K562 (cell line): ENCODE measurements around the gene IGSF21. TPM values are rescaled to one million over a fixed set of nuclear protein-coding genes. Genes with fewer than 3 reads are reported as not detected.

ENCODE experiments used
- ATAC-seq: fragments of 200-7000 bp; cut with Tn5 transposase; 3 replicates; pipeline ENCODE4 v1.9.1; 2020; ENCODE audit warnings: moderate library complexity
- BruUV-seq: library from RNA; stranded (reverse); fragments of 400-500 nt; replicated peaks from 2 replicates; lab custom pipeline; 2021; lab: Mats Ljungman, UMichigan
- CTCF ChIA-PET: fragments of 300-600 bp; formaldehyde crosslinking; extraction: SDS; loops from one replicate; lab custom pipeline; 2021; ENCODE audit warnings: low intra/inter-chr PET ratio; lab: Yijun Ruan, JAX
- POLR2A ChIA-PET: fragments of 300-600, 350-650 bp; sonication (Branson Sonifier 250); formaldehyde crosslinking; extraction: SDS; loops from one replicate; lab custom pipeline; 2021; ENCODE audit warnings: antibody characterized with exemption, inconsistent platforms; lab: Yijun Ruan, JAX
- DNase-seq, 4 experiments: peaks; one replicate each; pipeline versions ENCODE4 v3.0.0 to v3.0.0-alpha.2; 2011 to 2018; ENCODE audit warnings: low spot score in 3 of 4, mixed read lengths in 3 of 4; ENCODE audit errors: extremely low read depth in 1 of 4
- FAIRE-seq: peaks from 2 replicates; lab custom pipeline; 2011; peaks lifted over from hg19 to GRCh38; lab: Jason Lieb, UNC
- H2AFZ ChIP-seq: 2 replicates; pipeline ENCODE4 v1.6.0; 2011; ENCODE audit warnings: low read depth, low read length, control low read depth, inconsistent platforms
- H3K27ac ChIP-seq: fragments of 200-600 bp; 3 replicates; pipeline ENCODE4 v1.8.0; 2011; ENCODE audit warnings: low read depth, mild to moderate bottlenecking, control low read depth, inconsistent platforms, low read length, moderate library complexity, mixed read lengths; ENCODE audit errors: extremely low read depth
- H3K27me3 ChIP-seq, 2 experiments: fragments of 300-600 bp in 1 of 2; 2 replicates in 1 of 2; 3 replicates in 1 of 2; pipeline versions ENCODE4 v1.6.0 to v1.8.0; 2011; ENCODE audit warnings: inconsistent platforms in 2 of 2, low read length in 2 of 2, mild to moderate bottlenecking in 1 of 2, mixed read lengths in 1 of 2, moderate library complexity in 1 of 2; ENCODE audit not compliant: control insufficient read depth in 2 of 2, insufficient read depth in 2 of 2
- H3K36me3 ChIP-seq: fragments of 300-600 bp; 3 replicates; pipeline ENCODE4 v1.8.0; 2011; ENCODE audit warnings: mild to moderate bottlenecking, low read length, inconsistent platforms; ENCODE audit not compliant: control insufficient read depth, insufficient read depth
- H3K4me1 ChIP-seq, 2 experiments: fragments of 200-600 bp in 1 of 2; replicated peaks in 1 of 2; 2 replicates in 1 of 2; 3 replicates in 1 of 2; pipeline versions ENCODE4 v1.5.1 to v1.8.0; 2011; ENCODE audit warnings: inconsistent platforms in 2 of 2, low read length in 2 of 2, mild to moderate bottlenecking in 1 of 2, mixed read lengths in 1 of 2, moderate library complexity in 1 of 2; ENCODE audit not compliant: control insufficient read depth in 2 of 2, insufficient read depth in 2 of 2
- H3K4me2 ChIP-seq: 2 replicates; pipeline ENCODE4 v1.6.1; 2011; ENCODE audit warnings: low read length, control low read depth, inconsistent platforms, mixed read lengths; ENCODE audit not compliant: insufficient read depth
- H3K4me3 ChIP-seq: fragments of 200-600 bp; sonication (generic), shearing (Covaris generic); 2 replicates; pipeline ENCODE4 v1.5.1; 2016; ENCODE audit warnings: control low read depth, inconsistent platforms
- H3K79me2 ChIP-seq: fragments of 200-600 bp; 3 replicates; pipeline ENCODE4 v1.8.0; 2011; ENCODE audit warnings: low read length, inconsistent platforms; ENCODE audit not compliant: control insufficient read depth, insufficient read depth
- H3K9ac ChIP-seq, 2 experiments: 2 replicates each; pipeline versions ENCODE4 v1.6.0 to v1.6.1; 2011; ENCODE audit warnings: low read depth in 2 of 2, low read length in 2 of 2, control low read depth in 1 of 2, inconsistent platforms in 1 of 2, mild to moderate bottlenecking in 1 of 2, mixed read lengths in 1 of 2; ENCODE audit not compliant: insufficient read depth in 1 of 2
- H3K9me1 ChIP-seq: one replicate; pipeline ENCODE4 v1.6.0; 2011; ENCODE audit warnings: inconsistent platforms, mild to moderate bottlenecking, low read length, moderate library complexity; ENCODE audit not compliant: control insufficient read depth, insufficient read depth
- H3K9me3 ChIP-seq: replicated peaks from 2 replicates; pipeline ENCODE4 v1.5.1; 2011; ENCODE audit warnings: low read depth, low read length, inconsistent platforms; ENCODE audit not compliant: control insufficient read depth, insufficient read depth
- H4K20me1 ChIP-seq: replicated peaks from 2 replicates; pipeline ENCODE4 v1.6.1; 2011; ENCODE audit warnings: low read length, inconsistent platforms, mixed read lengths; ENCODE audit not compliant: control insufficient read depth, insufficient read depth
- BACH1 ChIP-seq: fragments of 200-800 bp; sonication (Bioruptor generic); IDR thresholded peaks from 2 replicates; pipeline ENCODE4 v1.6.1; 2016; ENCODE audit warnings: missing genetic modification characterization, missing compliant biosample characterization
- C11orf30 ChIP-seq: fragments of 450-650 bp; IDR thresholded peaks from 2 replicates; pipeline ENCODE4 v1.6.1; 2016; ENCODE audit warnings: low read depth, mild to moderate bottlenecking
- CSDE1 ChIP-seq, 2 experiments: fragments of 450-650 bp; IDR thresholded peaks; 2 replicates each; pipeline ENCODE4 v1.6.1; 2016; ENCODE audit warnings: mild to moderate bottlenecking in 1 of 2
- ESRRB ChIP-seq: fragments of 250-450 bp; sonication (Bioruptor Pico); IDR thresholded peaks from 2 replicates; pipeline ENCODE4 v1.5.0; 2020; ENCODE audit warnings: mild to moderate bottlenecking, moderate library complexity, borderline replicate concordance
- GABPA ChIP-seq: fragments of 200-800 bp; sonication (Bioruptor generic); conservative IDR thresholded peaks from 2 replicates; pipeline ENCODE4 v1.6.1; 2016; ENCODE audit warnings: low read depth, missing genetic modification characterization, missing compliant biosample characterization
- MAFF ChIP-seq: IDR thresholded peaks from 2 replicates; pipeline ENCODE4 v1.6.1; 2012; ENCODE audit warnings: low read length, improper control_type of control experiment
- MAFG ChIP-seq: fragments of 450-650 bp; conservative IDR thresholded peaks from 2 replicates; pipeline ENCODE4 v1.6.1; 2016; ENCODE audit warnings: missing genetic modification characterization, missing compliant biosample characterization
- MAFK ChIP-seq: IDR thresholded peaks from 2 replicates; pipeline ENCODE4 v1.6.1; 2011; ENCODE audit warnings: low read length, improper control_type of control experiment
- NFE2 ChIP-seq: IDR thresholded peaks from 2 replicates; pipeline ENCODE4 v1.6.1; 2014; ENCODE audit warnings: antibody characterized with exemption, low read depth
- NFE2L1 ChIP-seq: fragments of 450-650 bp; IDR thresholded peaks from 2 replicates; pipeline ENCODE4 v1.6.1; 2016; ENCODE audit warnings: missing genetic modification characterization, low read depth, mild to moderate bottlenecking, missing compliant biosample characterization, moderate library complexity, borderline replicate concordance
- POLR2A ChIP-seq: fragments of 450-650 bp; conservative IDR thresholded peaks from 2 replicates; pipeline ENCODE4 v1.6.1; 2016
- PTRF ChIP-seq: fragments of 450-650 bp; IDR thresholded peaks from 2 replicates; pipeline ENCODE4 v1.6.1; 2016; ENCODE audit warnings: mild to moderate bottlenecking, missing genetic modification characterization, missing compliant biosample characterization
- RHOXF2B ChIP-seq: fragments of 250-450 bp; sonication (Bioruptor Pico); conservative IDR thresholded peaks from 2 replicates; pipeline ENCODE4 v1.5.1; 2021
- ZNF316 ChIP-seq: fragments of 450-650 bp; IDR thresholded peaks from 2 replicates; pipeline ENCODE4 v1.6.1; 2016
- WGBS: fragments of 100-300 bp; shearing (Covaris generic); methylation state at CpG from one replicate; pipeline ENCODE4 v1.1.6; 2016; ENCODE audit warnings: low coverage, mixed read lengths; ENCODE audit not compliant: insufficient coverage; ENCODE audit errors: missing lambda C conversion rate; 5-methylcytosine and 5-hydroxymethylcytosine counted together
- in situ Hi-C: fragments of 300-500 bp; cut with MboI; formaldehyde crosslinking; loops from 4 replicates; pipeline ENCODE4 v1.15.0; 2018; ENCODE audit warnings: inconsistent platforms, mixed read lengths
- intact Hi-C: fragments of 100-400 bp; cut with micrococcal nuclease; formaldehyde crosslinking; loops from 2 replicates; pipeline ENCODE4 v1.14.2; 2022
- polyA plus RNA-seq, 8 experiments: library from polyadenylated mRNA; depleted of rRNA in 4 of 8; stranded (reverse) in 5 of 8; unstranded in 3 of 8; fragments of >200 nt; fragmentation: Nextera tagmentation in 2 of 8; fragmentation: Illumina TruSeq in 1 of 8; extraction: Ambion mirVana in 2 of 8; extraction: Trizol in 1 of 8; gene quantifications; 2 replicates each; pipeline versions ENCODE4 v1.2.1 to v1.2.3, GENCODE V29; 2011 to 2014; ENCODE audit warnings: inconsistent platforms in 1 of 8, missing spikeins in 1 of 8
- total RNA-seq, 7 experiments: library from RNA; depleted of rRNA in 6 of 7; stranded (reverse); fragments of >200 nt in 6 of 7; fragmentation: Illumina TruSeq in 2 of 7; extraction: Trizol in 2 of 7; gene quantifications; 2 replicates each; pipeline versions ENCODE4 v1.2.1 to v1.2.3, GENCODE V29; 2011 to 2021; ENCODE audit warnings: low replicate concordance in 1 of 7
- TF ChIP-seq, protein P1 (sequence below): sonication (generic); formaldehyde crosslinking; IDR thresholded peaks from 2 replicates; pipeline ENCODE4 v1.5.0; 2020; ENCODE audit warnings: missing genetic modification reagents

Gene IGSF21
- total and polyA plus RNA-seq, 9 of the 15 experiments (the other 6 are each of a cell fraction or from before 2014, with no cell fraction given), result not detected

DNA sequence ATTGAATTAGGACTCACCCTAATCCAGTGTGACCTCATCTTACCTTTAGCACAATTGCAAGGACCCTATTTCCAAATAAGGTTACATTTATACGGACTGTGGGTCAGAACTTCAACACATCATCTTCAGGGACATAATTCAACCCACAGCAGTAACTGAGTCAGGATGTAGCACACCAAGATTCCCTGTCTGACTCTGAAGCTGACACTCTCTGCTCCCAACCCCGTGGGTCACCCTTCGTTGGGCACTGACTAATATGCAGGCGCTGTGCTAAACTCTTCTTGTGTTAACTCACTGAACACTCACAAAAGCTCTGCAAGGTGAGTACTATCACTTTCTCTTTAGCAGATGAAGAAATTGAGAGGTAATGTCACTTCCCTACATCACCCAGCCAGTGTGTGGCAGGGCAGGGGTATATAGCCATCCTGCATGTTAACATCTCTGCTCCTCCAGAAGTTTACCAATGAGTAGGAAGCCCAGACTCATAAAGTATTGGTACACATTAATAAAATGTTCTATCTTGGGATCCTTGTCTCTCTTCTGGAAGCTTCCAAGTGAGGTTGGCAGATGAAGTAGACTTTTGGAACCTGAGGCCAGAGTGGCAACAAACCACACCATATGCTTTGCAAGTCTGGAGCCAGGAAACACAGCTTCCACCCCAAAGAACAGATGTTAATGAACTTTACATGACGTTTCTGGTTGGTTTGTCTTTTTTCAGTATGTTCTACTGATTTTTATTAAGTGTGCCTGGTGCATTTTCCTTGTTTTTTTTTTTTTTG lies 233.9 kb downstream of the IGSF21 start:
- Histone ChIP-seq H3K4me1 (no peaks in the 10 kb centered on the region; a peak in 1 of 5 replicates), H3K36me3 (no peaks in the 10 kb centered on the region), H4K20me1 (peaks cover 3% of the 10 kb centered on the region; the same call in 1 of the 2 replicates), H3K9me3 (no peaks in the 10 kb centered on the region), H3K9me1 (no peaks in the 10 kb centered on the region), H3K27ac (no peak overlapping the region), H3K4me3 (no peak overlapping the region), H3K9ac (no peak overlapping the region), H3K4me2 (no peak overlapping the region), H3K27me3 (peaks cover 0 to 15% of the 10 kb centered on the region in 2 experiments; a peak in 1 of 5 replicates), H3K79me2 (no peaks in the 10 kb centered on the region), H2AFZ (no peak overlapping the region)
- ATAC-seq, result no peak
- no peak for TF ChIP-seq POLR2A
- no peak for TF ChIP-seq RHOXF2B (CRISPR knock-in tag)
- TF ChIP-seq PTRF (tag), result no peak
- ChIA-PET CTCF (no interaction called here), POLR2A (interaction anchor here (0.5 kb wide), 1 partner anchor 1024 kb away, joined by 3 read pairs; no protein-coding TSS in a partner anchor)
- intact Hi-C loops, result no loop called here
- no TSS peak for BruUV-seq
- no peak for FAIRE-seq
- 0% methylated on average over 5 of the region's 5 CpGs for WGBS
- in situ Hi-C loops, result no loop called here
- DNase-seq, result no peak

DNA sequence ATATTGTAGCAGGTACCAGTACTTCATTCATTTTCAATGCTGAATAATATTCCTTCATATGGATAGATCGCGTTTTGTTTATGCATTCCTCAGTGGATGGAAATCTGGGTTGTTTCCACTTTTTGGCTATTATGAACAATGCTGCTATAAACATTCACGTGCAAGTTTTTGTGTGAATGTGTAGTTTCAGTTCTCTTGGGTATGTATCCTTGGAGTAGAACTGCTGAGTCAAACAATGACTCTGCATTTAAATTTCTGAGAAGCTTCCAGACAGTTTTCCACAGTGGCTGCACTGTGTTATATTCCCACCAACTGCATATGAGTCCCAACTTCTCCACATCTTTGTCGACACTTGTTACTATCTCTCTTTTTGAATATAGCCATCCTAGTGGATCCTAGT lies 235.1 kb downstream of the IGSF21 start:
- peak; percentile 97 for TF ChIP-seq ZNF316
- no peak for TF ChIP-seq CSDE1 (IDR thresholded peaks at IDR 0.05)
- TF ChIP-seq MAFG (tag), result peak; percentile 93
- peak; percentile 86 for TF ChIP-seq MAFF
- peak; percentile 59; the same call in 1 of the 2 replicates for TF ChIP-seq NFE2L1
- TF ChIP-seq BACH1 (tag), result peak; percentile 87
- TF ChIP-seq, protein P1, sequence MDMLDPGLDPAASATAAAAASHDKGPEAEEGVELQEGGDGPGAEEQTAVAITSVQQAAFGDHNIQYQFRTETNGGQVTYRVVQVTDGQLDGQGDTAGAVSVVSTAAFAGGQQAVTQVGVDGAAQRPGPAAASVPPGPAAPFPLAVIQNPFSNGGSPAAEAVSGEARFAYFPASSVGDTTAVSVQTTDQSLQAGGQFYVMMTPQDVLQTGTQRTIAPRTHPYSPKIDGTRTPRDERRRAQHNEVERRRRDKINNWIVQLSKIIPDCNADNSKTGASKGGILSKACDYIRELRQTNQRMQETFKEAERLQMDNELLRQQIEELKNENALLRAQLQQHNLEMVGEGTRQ (CRISPR knock-in tag), result no peak
- no peak for TF ChIP-seq GABPA
- TF ChIP-seq MAFK, result peak; percentile 81
- TF ChIP-seq C11orf30, result peak; percentile 95
- peak; percentile 70 for TF ChIP-seq NFE2
- no peak for TF ChIP-seq ESRRB (CRISPR knock-in tag)
- TF ChIP-seq, all 486 proteins: peak for 8
- DNase-seq, result no peak
- H3K4me2 ChIP-seq, result no peak overlapping the region
- no peaks in the 10 kb centered on the region for H3K9me3 ChIP-seq
- H3K79me2 ChIP-seq, result no peaks in the 10 kb centered on the region
- no peak overlapping the region for H3K27ac ChIP-seq
- CTCF ChIA-PET, result no interaction called here
- 2% methylated on average over 4 of the region's 4 CpGs for WGBS
- in situ Hi-C loops, result no loop called here
- no peak for ATAC-seq
- peaks cover 0 to 3% of the 10 kb centered on the region in 2 experiments; a peak in 1 of 5 replicates for H3K4me1 ChIP-seq
- BruUV-seq, result no TSS peak
- no peak overlapping the region for H3K9ac ChIP-seq
- no peaks in the 10 kb centered on the region for H3K9me1 ChIP-seq
- intact Hi-C loops, result no loop called here
- POLR2A ChIA-PET, result interaction anchor here (0.5 to 0.6 kb wide), 2 partner anchors 106 to 235 kb away, joined by 3 read pairs; no protein-coding TSS in a partner anchor
- no peak overlapping the region for H2AFZ ChIP-seq
- no peaks in the 10 kb centered on the region for H3K36me3 ChIP-seq
- FAIRE-seq, result no peak
- no peak overlapping the region for H3K4me3 ChIP-seq
- peaks cover 0 to 11% of the 10 kb centered on the region in 2 experiments; a peak in 1 of 5 replicates for H3K27me3 ChIP-seq
- H4K20me1 ChIP-seq, result peaks cover 3% of the 10 kb centered on the region; the same call in 1 of the 2 replicates
